Heart left ventricle (tissue), 16 donors: Measurements from ENCODE around the gene EHMT1. TPM values are rescaled to one million over a fixed set of nuclear protein-coding genes. Genes with fewer than 3 reads are reported as not detected.

ENCODE experiments used
- ATAC-seq, 4 donors: fragments of 200-7000 bp; cut with Tn5 transposase; one replicate each; pipeline ENCODE4 v1.9.1; 2020 to 2022; ENCODE audit warnings: moderate library complexity in 4 of 4, mild to moderate bottlenecking in 3 of 4, moderate number of reproducible peaks in 1 of 4
- DNase-seq, 5 donors: peaks; one replicate each; pipeline ENCODE4 v3.0.0-alpha.2; 2020
- H3K27ac ChIP-seq, 12 donors: fragments of 200-600 bp; sonication (generic) in 4 of 12; one replicate each; pipeline versions ENCODE4 v1.5.0 to v1.8.0; 2016 to 2022; ENCODE audit warnings: mild to moderate bottlenecking in 2 of 12
- H3K27me3 ChIP-seq, 9 donors: fragments of 200-600 bp; sonication (generic) in 2 of 9; one replicate each; pipeline versions ENCODE4 v1.5.1 to v1.8.0; 2016 to 2022; ENCODE audit warnings: mild to moderate bottlenecking in 3 of 9
- H3K36me3 ChIP-seq, 9 donors: fragments of 200-600 bp; sonication (generic) in 2 of 9; one replicate each; pipeline versions ENCODE4 v1.5.0 to v1.8.0; 2018 to 2022; ENCODE audit warnings: mild to moderate bottlenecking in 2 of 9
- H3K4me1 ChIP-seq, 12 donors: fragments of 200-600 bp; sonication (generic) in 4 of 12; one replicate each; pipeline versions ENCODE4 v1.5.0 to v1.8.0; 2016 to 2022; ENCODE audit warnings: mild to moderate bottlenecking in 3 of 12
- H3K4me3 ChIP-seq, 12 donors: fragments of 200-600 bp; sonication (generic) in 4 of 12; one replicate each; pipeline versions ENCODE4 v1.5.0 to v1.8.0; 2017 to 2022; ENCODE audit warnings: mild to moderate bottlenecking in 9 of 12, moderate library complexity in 4 of 12
- H3K9me3 ChIP-seq, 12 donors: fragments of 200-600 bp; sonication (generic) in 4 of 12; one replicate each; pipeline versions ENCODE4 v1.5.0 to v1.8.0; 2016 to 2022; ENCODE audit warnings: mild to moderate bottlenecking in 1 of 12
- CTCF ChIP-seq, 12 donors: fragments of 200-600 bp; sonication (generic) in 4 of 12; IDR thresholded peaks; one replicate each; pipeline versions ENCODE4 v1.5.0 to v1.8.0; 2018 to 2022; ENCODE audit warnings: antibody characterized with exemption in 12 of 12, mild to moderate bottlenecking in 5 of 12
- POLR2A ChIP-seq, 2 donors: fragments of 450-650 bp; IDR thresholded peaks; one replicate each; pipeline ENCODE4 v1.6.1; 2017; ENCODE audit warnings: antibody characterized with exemption in 2 of 2, mild to moderate bottlenecking in 2 of 2, moderate library complexity in 2 of 2
- WGBS, 4 donors: extraction: QIAGEN DNeasy Blood & Tissue Kit in 2 of 4; methylation state at CpG; one replicate each; pipeline versions ENCODE4 v1.1.5 to v1.1.7; 2013 to 2018; 5-methylcytosine and 5-hydroxymethylcytosine counted together
- intact Hi-C, 10 donors: fragments of 100-400 bp; cut with DNase I; formaldehyde crosslinking; loops; one replicate each; pipeline versions ENCODE4 v1.11.1 to v1.14.2; 2022
- polyA plus RNA-seq, 2 donors: library from polyadenylated mRNA; stranded (reverse); fragments of 200-250 nt; gene quantifications; one replicate each; pipeline ENCODE4 v1.2.3, GENCODE V29; 2013
- total RNA-seq, 9 donors: library from RNA; depleted of rRNA in 2 of 9; stranded (reverse); fragments of >200 nt in 2 of 9; fragmentation: NEBNext Ultra II Directional in 3 of 9; extraction: Animal tissue kit (Norgen Biotek cat#: 25700) in 3 of 9; gene quantifications; one replicate each; pipeline versions ENCODE4 v1.1.0 to v1.2.4, GENCODE V29; 2016 to 2023
- donor health status: ischemic (EF 13 %, LVEDD 7.1; RV severe dilation, severe dysfunction).
- donor health status: healthy with polysubstance abuse.
- donor health status: DM: no; HTN: yes; CAD: no.
- donor health status: DM: no; HTN: no; CAD: no.
- donor health status: ischemic (EF 25% LVEDD 6.9; RV normal size, moderate dysfunction).
- donor health status: ischemic (EF 25% LVEDD 5.7; RV mildly dilated, moderate dysfunction).
- donor health status: healthy.
- donor health status: DM: yes; HTN: yes; CAD: no.
- donor health status: ischemic (EF 35%, LVEDD 5.7; RV mildly dilated, moderate dysfunction).
- donor health status: nonischemic (EF 11% LVEDD 7.7; RV severe dilation, severe dysfunction).
- donor health status: DM: yes; HTN: yes; CAD: no.
- donor health status: PGD.
- donor health status: ischemic (EF 29% LVEDD 5.4; RV normal size, mild dysfunction).
- donor health status: nonischemic (EF 23%, LVEDD 6.1; RV moderate dilation, normal function).

The EHMT1 gene
- total and polyA plus RNA-seq, 11 donors = 24.5 to 55.9 (median 28.9) TPM

DNA sequence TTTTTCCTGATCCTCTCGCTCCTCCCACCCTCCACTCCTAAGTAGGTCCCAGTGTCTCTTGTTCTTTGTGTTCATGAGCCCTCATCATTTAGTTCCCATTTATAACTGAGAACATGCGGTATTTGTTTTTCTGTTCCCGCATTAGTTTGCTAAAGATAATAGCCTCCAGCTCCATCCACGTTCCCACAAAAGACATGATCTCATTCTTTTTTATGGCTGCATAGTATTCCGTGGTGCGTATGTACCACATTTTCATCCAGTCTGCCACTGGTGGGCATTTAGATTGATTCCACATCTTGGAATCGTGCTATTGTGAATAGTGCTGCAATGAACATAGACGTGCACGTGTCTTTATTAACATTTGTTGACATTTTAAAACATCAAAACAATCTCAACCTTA is 224.6 kb downstream of the EHMT1 start:
- Histone ChIP-seq H3K9me3 (peaks cover 0 to 19% (median 0%) of the 10 kb centered on the region in 12 donors), H3K4me3 (no peak overlapping the region), H3K27me3 (no peaks in the 10 kb centered on the region), H3K36me3 (no peaks in the 10 kb centered on the region), H3K27ac (no peak overlapping the region), H3K4me1 (no peaks in the 10 kb centered on the region)
- ATAC-seq (no peak), DNase-seq (no peak)
- WGBS, 4 donors = 82 to 93% (median 86%) methylated on average over 9 of the region's 9 CpGs
- TF ChIP-seq POLR2A (IDR thresholded peaks at IDR 0.05) (no peak), CTCF (IDR thresholded peaks at IDR 0.05) (no peak)
- intact Hi-C loops = no loop called here

DNA sequence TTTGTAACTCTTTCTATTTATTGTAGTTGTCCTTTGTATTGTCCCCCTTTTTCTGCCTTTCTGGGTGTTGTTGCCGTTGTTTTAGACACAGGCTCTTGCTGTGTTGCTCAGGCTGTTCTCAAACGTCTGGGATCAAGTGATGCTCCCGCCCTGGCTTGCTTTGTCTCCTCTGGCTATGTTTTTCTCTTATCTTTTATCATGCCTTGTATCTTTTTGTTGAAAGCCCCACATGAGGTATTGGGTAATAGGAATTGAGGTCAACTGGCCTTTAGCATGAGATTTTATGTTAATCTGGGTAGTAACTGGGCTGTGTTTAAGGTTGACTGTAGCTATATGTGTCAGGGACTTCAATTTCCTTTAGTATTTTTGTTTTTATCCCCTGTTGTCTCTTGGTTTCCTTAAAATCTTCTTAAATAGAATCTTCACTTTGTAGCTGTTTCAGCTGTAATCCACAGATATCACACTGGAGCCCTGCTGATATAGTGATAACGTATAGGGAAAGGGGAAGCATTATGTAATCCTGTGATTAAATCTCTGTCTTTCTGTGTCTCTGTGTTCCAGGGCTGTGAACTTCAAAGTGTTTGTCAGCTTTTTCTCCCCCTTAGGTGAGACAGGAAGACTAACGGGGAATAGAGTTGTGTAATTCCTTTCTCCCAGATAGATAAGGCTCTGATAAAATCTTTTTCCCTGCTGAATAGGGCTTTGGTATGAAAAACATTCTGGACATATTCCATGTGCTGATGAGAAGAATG is 232.9 kb downstream of the EHMT1 start:
- intact Hi-C loops = no loop called here
- 39 to 54% (median 42%) methylated on average over 5 of the region's 5 CpGs for WGBS, 4 donors
- no peak for ATAC-seq
- Histone ChIP-seq H3K4me1 (no peaks in the 10 kb centered on the region), H3K4me3 (no peak overlapping the region), H3K27me3 (no peaks in the 10 kb centered on the region), H3K9me3 (peaks cover 0 to 43% (median 33%) of the 10 kb centered on the region in 12 donors), H3K36me3 (no peaks in the 10 kb centered on the region), H3K27ac (no peak overlapping the region)
- no peak for TF ChIP-seq POLR2A (IDR thresholded peaks at IDR 0.05)
- TF ChIP-seq CTCF (IDR thresholded peaks at IDR 0.05) = no peak
- DNase-seq = no peak

- Histone ChIP-seq H3K27me3 (no peaks in the 10 kb centered on the region), H3K4me1 (no peaks in the 10 kb centered on the region), H3K27ac (no peak overlapping the region), H3K36me3 (no peaks in the 10 kb centered on the region), H3K4me3 (no peak overlapping the region), H3K9me3 (peaks cover 0 to 50% (median 33%) of the 10 kb centered on the region in 12 donors)
- TF ChIP-seq CTCF (IDR thresholded peaks at IDR 0.05) = no peak
- DNase-seq (no peak), ATAC-seq (no peak)
- intact Hi-C loops = no loop called here
- WGBS, 4 donors = 86 to 96% (median 93%) methylated on average over 1 of the region's 1 CpG
Measured at GRCh38 chr9:137853392-137853995, 234.7 kb downstream of the EHMT1 start.

DNA sequence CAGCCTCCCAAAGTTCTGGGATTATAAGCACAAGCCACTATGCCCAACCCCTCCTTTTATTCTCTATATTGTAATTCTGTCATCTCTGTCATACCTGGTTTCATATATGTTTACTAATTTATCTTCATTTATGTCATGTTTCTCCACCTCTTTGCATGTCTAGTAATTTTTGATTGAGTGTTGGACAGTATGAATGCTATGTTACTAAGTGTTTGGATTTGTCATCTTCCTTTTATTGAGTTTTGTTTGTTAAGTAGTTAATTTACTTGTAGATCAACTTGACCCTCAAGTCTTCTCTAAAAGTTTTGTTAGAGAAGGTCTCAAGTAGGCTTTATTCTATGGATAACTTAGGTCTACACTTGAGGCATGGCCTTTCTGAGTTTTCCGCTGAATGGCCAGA is 241.6 kb downstream of the EHMT1 start:
- intact Hi-C loops = no loop called here
- no peak for TF ChIP-seq CTCF (IDR thresholded peaks at IDR 0.05)
- no peak for TF ChIP-seq POLR2A (IDR thresholded peaks at IDR 0.05)
- peaks cover 0 to 5% (median 0%) of the 10 kb centered on the region in 9 donors for H3K27me3 ChIP-seq
- DNase-seq (no peak), ATAC-seq (no peak)
- H3K4me3 ChIP-seq = no peak overlapping the region
- H3K27ac ChIP-seq = no peak overlapping the region
- no peaks in the 10 kb centered on the region for H3K36me3 ChIP-seq
- WGBS, 4 donors = 51 to 100% (median 91%) methylated on average over 1 of the region's 1 CpG
- no peaks in the 10 kb centered on the region for H3K4me1 ChIP-seq
- peaks cover 0 to 45% (median 24%) of the 10 kb centered on the region in 12 donors for H3K9me3 ChIP-seq
